PC-9 (cell line): ENCODE measurements around the gene DNAH14. TPM values are rescaled to one million over a fixed set of nuclear protein-coding genes. Genes with fewer than 3 reads are reported as not detected.

Experiments
- BruUV-seq: library from RNA; stranded (reverse); fragments of 400-500 nt; replicated peaks from 2 replicates; lab custom pipeline; 2021; lab: Mats Ljungman, UMichigan
- CTCF ChIA-PET: fragments of 300-600 bp; sonication (Branson Sonifier 250); formaldehyde crosslinking; loops from one replicate; lab custom pipeline; 2022; ENCODE audit warnings: antibody characterized with exemption; lab: Charles Lee
- POLR2A ChIA-PET: fragments of 300-600 bp; sonication (Branson Sonifier 250); formaldehyde crosslinking; loops from one replicate; lab custom pipeline; 2022; ENCODE audit warnings: antibody characterized with exemption; ENCODE audit not compliant: unreplicated experiment; lab: Charles Lee
- DNase-seq, 2 experiments: peaks; one replicate each; pipeline versions ENCODE4 v3.0.0 to v3.0.0-alpha.2; 2015 to 2022; ENCODE audit warnings: mixed read lengths in 1 of 2
- H2AFZ ChIP-seq: fragments of 200-600 bp; sonication (generic); 2 replicates; pipeline ENCODE4 v1.8.1; 2017; ENCODE audit warnings: antibody characterized with exemption
- H3F3A ChIP-seq: fragments of 200-600 bp; sonication (generic); 2 replicates; pipeline ENCODE4 v1.8.1; 2017; ENCODE audit warnings: antibody characterized with exemption, mild to moderate bottlenecking, low read depth; ENCODE audit not compliant: insufficient read depth
- H3K27ac ChIP-seq: fragments of 200-600 bp; sonication (generic); 2 replicates; pipeline ENCODE4 v1.6.1; 2016; ENCODE audit warnings: mixed run types
- H3K27me3 ChIP-seq: fragments of 200-600 bp; sonication (generic); 2 replicates; pipeline ENCODE4 v1.6.1; 2016; ENCODE audit warnings: low read depth, mixed run types; ENCODE audit not compliant: insufficient read depth
- H3K36me3 ChIP-seq: fragments of 200-600 bp; sonication (generic); 2 replicates; pipeline ENCODE4 v1.6.1; 2016; ENCODE audit warnings: low read depth, mixed run types
- H3K4me1 ChIP-seq: fragments of 200-600 bp; sonication (generic); replicated peaks from 2 replicates; pipeline ENCODE4 v1.6.1; 2016; ENCODE audit warnings: mixed run types; ENCODE audit not compliant: insufficient read depth
- H3K4me2 ChIP-seq: fragments of 200-600 bp; sonication (generic); 2 replicates; pipeline ENCODE4 v1.6.1; 2017; ENCODE audit warnings: mixed run types
- H3K4me3 ChIP-seq: fragments of 200-600 bp; sonication (generic); 2 replicates; pipeline ENCODE4 v1.6.1; 2016; ENCODE audit warnings: mixed run types
- H3K79me2 ChIP-seq: fragments of 200-600 bp; sonication (generic); 2 replicates; pipeline ENCODE4 v1.6.1; 2017; ENCODE audit warnings: low read depth, mixed run types
- H3K9me2 ChIP-seq: fragments of 200-600 bp; sonication (generic); 2 replicates; pipeline ENCODE4 v1.8.1; 2017; ENCODE audit warnings: mild to moderate bottlenecking; ENCODE audit not compliant: insufficient read depth
- H3K9me3 ChIP-seq: fragments of 200-600 bp; sonication (generic); 2 replicates; pipeline ENCODE4 v1.8.1; 2016; ENCODE audit warnings: low read depth; ENCODE audit not compliant: insufficient read depth
- H4K20me1 ChIP-seq: fragments of 200-600 bp; sonication (generic); 2 replicates; pipeline ENCODE4 v1.8.1; 2017; ENCODE audit not compliant: insufficient read depth
- EZH2 ChIP-seq: fragments of 200-600 bp; sonication (generic); IDR thresholded peaks from 2 replicates; pipeline ENCODE4 v1.8.0; 2017; ENCODE audit warnings: antibody characterized with exemption, low read depth
- intact Hi-C: fragments of 100-400 bp; cut with micrococcal nuclease; formaldehyde crosslinking; loops from one replicate; pipeline ENCODE4 v1.10.0; 2022; ENCODE audit not compliant: unreplicated experiment
- total RNA-seq: library from RNA; stranded (reverse); gene quantifications from 2 replicates; pipeline ENCODE4 v1.2.3, GENCODE V29; 2021
- TF ChIP-seq, protein P1 (sequence below): fragments of 200-600 bp; sonication (generic); conservative IDR thresholded peaks from 2 replicates; pipeline ENCODE4 v1.6.1; 2017; ENCODE audit warnings: mixed run types, antibody characterized with exemption, mild to moderate bottlenecking, moderate library complexity

The DNAH14 gene
- total RNA-seq, 1 experiment from 2014 or later = 48.8 TPM

DNA sequence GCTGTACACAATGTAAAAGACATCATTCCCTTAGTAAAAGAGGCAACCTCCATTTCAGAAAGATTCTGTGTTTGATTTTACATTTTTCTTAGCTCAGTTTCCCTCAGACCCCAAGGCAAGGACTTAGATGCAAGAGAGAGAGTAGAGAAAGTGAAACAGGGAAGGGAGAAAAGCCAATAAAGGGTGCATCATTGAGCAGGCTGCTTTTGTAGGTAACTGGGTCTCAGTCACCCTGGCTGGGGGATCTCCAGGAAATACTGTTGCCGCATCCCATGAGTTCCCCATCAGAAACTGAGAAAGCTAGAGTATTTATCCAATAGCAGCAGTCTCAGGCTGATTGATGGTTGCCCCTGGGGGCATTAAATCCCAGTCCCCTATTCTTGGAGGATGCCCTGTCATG is 23.1 kb upstream of the DNAH14 start:
- Histone ChIP-seq H3K27ac (no peak overlapping the region), H3K9me2 (no peaks in the 10 kb centered on the region; the same call in 1 of the 2 replicates), H3K36me3 (no peaks in the 10 kb centered on the region), H2AFZ (no peak overlapping the region), H3K4me3 (no peak overlapping the region), H3F3A (no peaks in the 10 kb centered on the region), H4K20me1 (no peaks in the 10 kb centered on the region), H3K27me3 (peaks cover 3% of the 10 kb centered on the region; the same call in 1 of the 2 replicates), H3K79me2 (no peaks in the 10 kb centered on the region), H3K9me3 (peaks cover 4% of the 10 kb centered on the region; the same call in 1 of the 2 replicates), H3K4me2 (no peak overlapping the region), H3K4me1 (no peaks in the 10 kb centered on the region)
- intact Hi-C loops = no loop called here
- no peak for DNase-seq
- no TSS peak for BruUV-seq
- ChIA-PET CTCF (interaction anchor here (0.5 to 0.6 kb wide), 2 partner anchors 52 to 101 kb away, joined by 3 to 5 read pairs; no protein-coding TSS in a partner anchor), POLR2A (no interaction called here)
- no peak for TF ChIP-seq EZH2
- TF ChIP-seq, protein P1, sequence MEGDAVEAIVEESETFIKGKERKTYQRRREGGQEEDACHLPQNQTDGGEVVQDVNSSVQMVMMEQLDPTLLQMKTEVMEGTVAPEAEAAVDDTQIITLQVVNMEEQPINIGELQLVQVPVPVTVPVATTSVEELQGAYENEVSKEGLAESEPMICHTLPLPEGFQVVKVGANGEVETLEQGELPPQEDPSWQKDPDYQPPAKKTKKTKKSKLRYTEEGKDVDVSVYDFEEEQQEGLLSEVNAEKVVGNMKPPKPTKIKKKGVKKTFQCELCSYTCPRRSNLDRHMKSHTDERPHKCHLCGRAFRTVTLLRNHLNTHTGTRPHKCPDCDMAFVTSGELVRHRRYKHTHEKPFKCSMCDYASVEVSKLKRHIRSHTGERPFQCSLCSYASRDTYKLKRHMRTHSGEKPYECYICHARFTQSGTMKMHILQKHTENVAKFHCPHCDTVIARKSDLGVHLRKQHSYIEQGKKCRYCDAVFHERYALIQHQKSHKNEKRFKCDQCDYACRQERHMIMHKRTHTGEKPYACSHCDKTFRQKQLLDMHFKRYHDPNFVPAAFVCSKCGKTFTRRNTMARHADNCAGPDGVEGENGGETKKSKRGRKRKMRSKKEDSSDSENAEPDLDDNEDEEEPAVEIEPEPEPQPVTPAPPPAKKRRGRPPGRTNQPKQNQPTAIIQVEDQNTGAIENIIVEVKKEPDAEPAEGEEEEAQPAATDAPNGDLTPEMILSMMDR = no peak

DNA sequence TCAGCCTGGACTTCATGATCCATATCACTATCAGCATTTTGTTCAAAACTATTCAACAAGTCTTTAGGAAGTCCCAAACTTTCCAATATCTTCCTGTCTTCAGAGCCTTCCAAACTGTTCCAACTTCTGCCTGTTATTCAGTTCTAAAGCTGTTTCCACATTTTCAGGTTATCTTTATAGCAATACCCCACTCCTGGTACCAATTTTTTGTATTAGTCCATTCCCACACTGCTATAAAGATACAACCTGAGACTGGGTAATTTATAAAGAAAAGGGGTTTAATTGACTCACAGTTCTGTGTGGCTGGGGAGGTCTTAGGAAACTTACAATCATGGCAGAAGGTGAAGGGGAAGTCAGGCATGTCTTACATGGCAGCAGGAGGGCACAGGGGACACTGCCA is 18.3 kb upstream of the DNAH14 start:
- no TSS peak for BruUV-seq
- Histone ChIP-seq H3K79me2 (no peaks in the 10 kb centered on the region), H3K4me3 (no peak overlapping the region), H3K36me3 (no peaks in the 10 kb centered on the region), H3K4me1 (no peaks in the 10 kb centered on the region), H3K9me2 (no peaks in the 10 kb centered on the region), H3F3A (no peaks in the 10 kb centered on the region), H3K4me2 (no peak overlapping the region), H3K9me3 (peaks cover 17% of the 10 kb centered on the region; the same call in 1 of the 2 replicates), H2AFZ (no peak overlapping the region), H3K27me3 (peaks cover 3% of the 10 kb centered on the region; the same call in 1 of the 2 replicates), H4K20me1 (no peaks in the 10 kb centered on the region), H3K27ac (no peak overlapping the region)
- ChIA-PET POLR2A (no interaction called here), CTCF (no interaction called here)
- intact Hi-C loops = no loop called here
- DNase-seq = no peak
- TF ChIP-seq, protein P1 = no peak
- TF ChIP-seq EZH2 = no peak

DNA sequence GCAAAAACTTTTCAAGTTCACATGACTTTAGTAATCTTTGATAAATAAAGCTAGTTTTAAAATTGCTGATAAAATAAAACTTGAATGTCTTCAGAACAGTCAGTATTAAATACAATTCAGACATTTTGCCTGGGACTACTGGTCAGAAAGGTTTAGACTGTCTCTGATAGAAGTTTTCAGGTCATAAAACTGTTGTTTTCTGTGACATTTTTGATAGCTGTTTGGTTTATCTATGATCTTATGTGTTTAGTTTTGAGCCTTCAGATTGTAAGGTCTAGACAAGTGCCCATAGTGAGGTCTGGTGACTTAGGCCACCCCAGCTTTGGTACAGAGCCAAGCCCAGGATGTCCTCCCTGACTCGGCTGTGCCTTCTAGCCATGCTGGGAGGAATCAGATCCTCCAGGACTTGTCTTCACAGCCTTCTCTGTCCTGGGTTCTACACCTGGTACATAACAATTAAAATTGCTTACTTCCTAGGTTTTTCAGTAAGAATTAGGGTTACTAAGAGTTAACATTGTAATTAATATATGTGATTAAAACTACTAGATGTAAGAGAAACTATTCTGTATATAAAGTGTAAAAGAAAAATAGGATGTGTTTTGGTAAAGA is 15.1 kb upstream of the DNAH14 start:
- ChIA-PET POLR2A (interaction anchor here (0.7 kb wide), 1 partner anchor 709 kb away, joined by 3 read pairs; no protein-coding TSS in a partner anchor), CTCF (no interaction called here)
- Histone ChIP-seq H4K20me1 (no peaks in the 10 kb centered on the region), H3K4me1 (no peaks in the 10 kb centered on the region), H3K36me3 (no peaks in the 10 kb centered on the region), H2AFZ (no peak overlapping the region), H3F3A (no peaks in the 10 kb centered on the region), H3K79me2 (no peaks in the 10 kb centered on the region), H3K9me2 (no peaks in the 10 kb centered on the region), H3K9me3 (peaks cover 17% of the 10 kb centered on the region; the same call in 1 of the 2 replicates), H3K27me3 (no peaks in the 10 kb centered on the region), H3K4me3 (no peak overlapping the region), H3K4me2 (no peak overlapping the region), H3K27ac (no peak overlapping the region)
- no TSS peak for BruUV-seq
- no peak for TF ChIP-seq EZH2
- TF ChIP-seq, protein P1 = no peak
- no peak for DNase-seq
- intact Hi-C loops = no loop called here
